K562 (cell line): ENCODE measurements around the gene PTPN18. TPM values are rescaled to one million over a fixed set of nuclear protein-coding genes. Genes with fewer than 3 reads are reported as not detected.

ENCODE experiments used
- CBX8 ChIP-seq: fragments of 200-600 bp; sonication (generic); IDR thresholded peaks from 2 replicates; pipeline ENCODE4 v1.6.1; 2012; ENCODE audit warnings: borderline replicate concordance, mixed run types, low read depth, mild to moderate bottlenecking, moderate library complexity, mixed read lengths, low read length, control low read depth, inconsistent platforms; ENCODE audit not compliant: poor library complexity, severe bottlenecking; ENCODE audit errors: extremely low read depth
- ETV1 ChIP-seq: fragments of 450-650 bp; conservative IDR thresholded peaks from 2 replicates; pipeline ENCODE4 v1.6.1; 2016; ENCODE audit warnings: missing genetic modification characterization, control low read depth, low read depth, missing compliant biosample characterization
- HNRNPLL ChIP-seq: fragments of 200-400 bp; formaldehyde crosslinking; IDR thresholded peaks from 2 replicates; pipeline ENCODE4 v1.6.1; 2017; ENCODE audit warnings: low read length, low read depth, mild to moderate bottlenecking; ENCODE audit not compliant: poor library complexity, severe bottlenecking
- ILF3 ChIP-seq: fragments of 450-650 bp; IDR thresholded peaks from 2 replicates; pipeline ENCODE4 v1.6.1; 2018; ENCODE audit warnings: antibody characterized with exemption, mild to moderate bottlenecking, moderate library complexity, borderline replicate concordance
- RAD51 ChIP-seq: fragments of 450-650 bp; IDR thresholded peaks from 2 replicates; pipeline ENCODE4 v1.7.1; 2016; ENCODE audit warnings: low read depth, mild to moderate bottlenecking, borderline replicate concordance
- RCOR1 ChIP-seq, 2 experiments: IDR thresholded peaks; 2 replicates each; pipeline ENCODE4 v1.6.1; 2012; ENCODE audit warnings: low read depth in 2 of 2, low read length in 2 of 2, borderline replicate concordance in 1 of 2, improper control_type of control experiment in 1 of 2
- SMARCC2 ChIP-seq: fragments of 450-650 bp; IDR thresholded peaks from 2 replicates; pipeline ENCODE4 v1.6.1; 2017; ENCODE audit warnings: antibody characterized with exemption, moderate library complexity, mild to moderate bottlenecking, low read depth
- SOX6 ChIP-seq: fragments of 450-650 bp; IDR thresholded peaks from 2 replicates; pipeline ENCODE4 v1.6.1; 2014; ENCODE audit warnings: mild to moderate bottlenecking
- SREBF1 ChIP-seq: fragments of 150-350 bp; IDR thresholded peaks from 2 replicates; pipeline ENCODE4 v1.6.1; 2014; ENCODE audit warnings: antibody characterized with exemption, low read depth, low read length, borderline replicate concordance
- TSC22D4 ChIP-seq: fragments of 450-650 bp; IDR thresholded peaks from 2 replicates; pipeline ENCODE4 v1.6.1; 2016; ENCODE audit warnings: missing genetic modification characterization, missing biosample characterization, control low read depth
- ZBTB8A ChIP-seq: fragments of 450-650 bp; IDR thresholded peaks from 2 replicates; pipeline ENCODE4 v1.6.1; 2018; ENCODE audit warnings: mild to moderate bottlenecking, moderate library complexity; ENCODE audit not compliant: partially characterized antibody
- ZNF354B ChIP-seq: fragments of 250-450 bp; sonication (Bioruptor Pico); IDR thresholded peaks from 2 replicates; pipeline ENCODE4 v1.4.0; 2020
- ZNF830 ChIP-seq: fragments of 250-450 bp; sonication (Bioruptor Pico); IDR thresholded peaks from 2 replicates; pipeline ENCODE4 v1.5.0; 2021; ENCODE audit warnings: mild to moderate bottlenecking
- polyA plus RNA-seq, 8 experiments: library from polyadenylated mRNA; depleted of rRNA in 4 of 8; stranded (reverse) in 5 of 8; unstranded in 3 of 8; fragments of >200 nt; fragmentation: Nextera tagmentation in 2 of 8; fragmentation: Illumina TruSeq in 1 of 8; extraction: Ambion mirVana in 2 of 8; extraction: Trizol in 1 of 8; gene quantifications; 2 replicates each; pipeline versions ENCODE4 v1.2.1 to v1.2.3, GENCODE V29; 2011 to 2014; ENCODE audit warnings: inconsistent platforms in 1 of 8, missing spikeins in 1 of 8
- total RNA-seq, 7 experiments: library from RNA; depleted of rRNA in 6 of 7; stranded (reverse); fragments of >200 nt in 6 of 7; fragmentation: Illumina TruSeq in 2 of 7; extraction: Trizol in 2 of 7; gene quantifications; 2 replicates each; pipeline versions ENCODE4 v1.2.1 to v1.2.3, GENCODE V29; 2011 to 2021; ENCODE audit warnings: low replicate concordance in 1 of 7
- TF ChIP-seq, protein P1 (sequence below): fragments of 450-650 bp; formaldehyde crosslinking; IDR thresholded peaks from 2 replicates; pipeline ENCODE4 v1.4.0; 2020; ENCODE audit warnings: mild to moderate bottlenecking, moderate library complexity
- TF ChIP-seq, protein P2 (sequence below), 2 experiments: IDR thresholded peaks; 2 replicates each; pipeline ENCODE4 v1.6.1; 2012; ENCODE audit warnings: improper control_type of control experiment in 2 of 2, low read depth in 2 of 2, low read length in 2 of 2, borderline replicate concordance in 1 of 2
- TF ChIP-seq, protein P3 (sequence below): sonication (generic); formaldehyde crosslinking; IDR thresholded peaks from 2 replicates; pipeline ENCODE4 v1.9.0; 2022; ENCODE audit warnings: mild to moderate bottlenecking, missing genetic modification reagents
- TF ChIP-seq, protein P4 (sequence below): fragments of 450-650 bp; formaldehyde crosslinking; IDR thresholded peaks from 2 replicates; pipeline ENCODE4 v1.4.0; 2020; ENCODE audit warnings: mild to moderate bottlenecking
- TF ChIP-seq, protein P5 (sequence below): sonication (generic); formaldehyde crosslinking; IDR thresholded peaks from 2 replicates; pipeline ENCODE4 v1.9.0; 2022; ENCODE audit warnings: mild to moderate bottlenecking, missing genetic modification reagents
- TF ChIP-seq, protein P6 (sequence below): fragments of 250-450 bp; sonication (Bioruptor Pico); IDR thresholded peaks from 2 replicates; pipeline ENCODE4 v1.4.0; 2020; ENCODE audit warnings: mild to moderate bottlenecking

The PTPN18 gene
- total and polyA plus RNA-seq, 9 of the 15 experiments (the other 6 are each of a cell fraction or from before 2014, with no cell fraction given) = 11.6 to 90.7 (median 49.6) TPM

DNA sequence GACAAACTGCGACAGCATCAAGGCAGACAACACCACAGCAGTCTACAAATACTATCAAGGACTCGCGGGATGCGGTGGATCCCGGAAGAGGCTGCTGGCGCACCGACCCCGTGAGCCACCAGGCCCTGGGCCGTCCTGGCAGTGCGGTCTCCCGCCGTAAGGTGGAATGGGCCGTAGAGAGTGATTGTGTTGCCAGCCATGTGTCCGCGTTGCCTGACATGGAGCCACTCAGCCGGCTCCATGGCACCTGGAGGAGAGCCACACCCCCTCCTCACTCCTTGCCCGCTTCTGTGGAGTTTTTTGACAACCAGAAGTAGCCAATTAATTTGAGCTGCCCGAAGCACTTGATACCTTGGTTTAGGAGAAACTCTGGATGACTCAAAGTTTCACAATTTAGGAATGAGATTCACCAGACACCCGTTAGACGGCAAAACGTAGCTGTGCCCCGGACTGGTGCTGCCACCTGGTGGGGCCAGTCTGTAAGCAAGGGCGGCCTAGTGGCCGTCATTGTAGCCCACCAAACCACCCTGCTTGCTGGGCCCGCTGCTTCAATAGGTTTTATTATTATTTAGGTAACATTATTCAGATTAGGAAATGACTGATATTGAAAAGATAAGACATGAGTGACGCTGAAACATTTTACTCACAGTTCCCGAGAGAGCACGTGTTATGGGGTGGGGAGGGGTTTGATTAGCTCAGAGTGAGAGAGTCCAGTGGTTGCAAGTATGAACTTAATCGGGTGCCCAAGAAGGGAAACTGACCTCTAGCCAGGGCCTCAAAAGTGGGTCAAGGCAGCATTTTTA lies 23.4 kb upstream of the PTPN18 start (continued):
- TF ChIP-seq, protein P1, sequence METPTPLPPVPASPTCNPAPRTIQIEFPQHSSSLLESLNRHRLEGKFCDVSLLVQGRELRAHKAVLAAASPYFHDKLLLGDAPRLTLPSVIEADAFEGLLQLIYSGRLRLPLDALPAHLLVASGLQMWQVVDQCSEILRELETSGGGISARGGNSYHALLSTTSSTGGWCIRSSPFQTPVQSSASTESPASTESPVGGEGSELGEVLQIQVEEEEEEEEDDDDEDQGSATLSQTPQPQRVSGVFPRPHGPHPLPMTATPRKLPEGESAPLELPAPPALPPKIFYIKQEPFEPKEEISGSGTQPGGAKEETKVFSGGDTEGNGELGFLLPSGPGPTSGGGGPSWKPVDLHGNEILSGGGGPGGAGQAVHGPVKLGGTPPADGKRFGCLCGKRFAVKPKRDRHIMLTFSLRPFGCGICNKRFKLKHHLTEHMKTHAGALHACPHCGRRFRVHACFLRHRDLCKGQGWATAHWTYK = no peak
- TF ChIP-seq ILF3 = no peak
- no peak for TF ChIP-seq SREBF1
- TF ChIP-seq, protein P2, sequence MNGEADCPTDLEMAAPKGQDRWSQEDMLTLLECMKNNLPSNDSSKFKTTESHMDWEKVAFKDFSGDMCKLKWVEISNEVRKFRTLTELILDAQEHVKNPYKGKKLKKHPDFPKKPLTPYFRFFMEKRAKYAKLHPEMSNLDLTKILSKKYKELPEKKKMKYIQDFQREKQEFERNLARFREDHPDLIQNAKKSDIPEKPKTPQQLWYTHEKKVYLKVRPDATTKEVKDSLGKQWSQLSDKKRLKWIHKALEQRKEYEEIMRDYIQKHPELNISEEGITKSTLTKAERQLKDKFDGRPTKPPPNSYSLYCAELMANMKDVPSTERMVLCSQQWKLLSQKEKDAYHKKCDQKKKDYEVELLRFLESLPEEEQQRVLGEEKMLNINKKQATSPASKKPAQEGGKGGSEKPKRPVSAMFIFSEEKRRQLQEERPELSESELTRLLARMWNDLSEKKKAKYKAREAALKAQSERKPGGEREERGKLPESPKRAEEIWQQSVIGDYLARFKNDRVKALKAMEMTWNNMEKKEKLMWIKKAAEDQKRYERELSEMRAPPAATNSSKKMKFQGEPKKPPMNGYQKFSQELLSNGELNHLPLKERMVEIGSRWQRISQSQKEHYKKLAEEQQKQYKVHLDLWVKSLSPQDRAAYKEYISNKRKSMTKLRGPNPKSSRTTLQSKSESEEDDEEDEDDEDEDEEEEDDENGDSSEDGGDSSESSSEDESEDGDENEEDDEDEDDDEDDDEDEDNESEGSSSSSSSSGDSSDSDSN (IDR thresholded peaks at IDR 0.05; ENCODE audit: borderline replicate concordance in 1 of 2, low read depth in 2 of 2, low read length in 2 of 2) = no peak
- TF ChIP-seq SOX6 = no peak
- TF ChIP-seq, protein P3, sequence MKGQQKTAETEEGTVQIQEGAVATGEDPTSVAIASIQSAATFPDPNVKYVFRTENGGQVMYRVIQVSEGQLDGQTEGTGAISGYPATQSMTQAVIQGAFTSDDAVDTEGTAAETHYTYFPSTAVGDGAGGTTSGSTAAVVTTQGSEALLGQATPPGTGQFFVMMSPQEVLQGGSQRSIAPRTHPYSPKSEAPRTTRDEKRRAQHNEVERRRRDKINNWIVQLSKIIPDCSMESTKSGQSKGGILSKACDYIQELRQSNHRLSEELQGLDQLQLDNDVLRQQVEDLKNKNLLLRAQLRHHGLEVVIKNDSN = no peak
- no peak for TF ChIP-seq HNRNPLL
- TF ChIP-seq RCOR1 (IDR thresholded peaks at IDR 0.05; ENCODE audit: borderline replicate concordance in 1 of 2, low read depth in 2 of 2, low read length in 2 of 2) = 0 out of 4 replicates have a peak, but pooled peaks of 1 of the 2 experiments have one; percentile 47
- TF ChIP-seq ZNF830 (CRISPR knock-in tag) = no peak
- no peak for TF ChIP-seq TSC22D4 (tag)
- TF ChIP-seq CBX8 = no peak
- TF ChIP-seq SMARCC2 = no peak
- TF ChIP-seq, protein P4, sequence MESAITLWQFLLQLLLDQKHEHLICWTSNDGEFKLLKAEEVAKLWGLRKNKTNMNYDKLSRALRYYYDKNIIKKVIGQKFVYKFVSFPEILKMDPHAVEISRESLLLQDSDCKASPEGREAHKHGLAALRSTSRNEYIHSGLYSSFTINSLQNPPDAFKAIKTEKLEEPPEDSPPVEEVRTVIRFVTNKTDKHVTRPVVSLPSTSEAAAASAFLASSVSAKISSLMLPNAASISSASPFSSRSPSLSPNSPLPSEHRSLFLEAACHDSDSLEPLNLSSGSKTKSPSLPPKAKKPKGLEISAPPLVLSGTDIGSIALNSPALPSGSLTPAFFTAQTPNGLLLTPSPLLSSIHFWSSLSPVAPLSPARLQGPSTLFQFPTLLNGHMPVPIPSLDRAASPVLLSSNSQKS (CRISPR knock-in tag) = no peak
- TF ChIP-seq, protein P5, sequence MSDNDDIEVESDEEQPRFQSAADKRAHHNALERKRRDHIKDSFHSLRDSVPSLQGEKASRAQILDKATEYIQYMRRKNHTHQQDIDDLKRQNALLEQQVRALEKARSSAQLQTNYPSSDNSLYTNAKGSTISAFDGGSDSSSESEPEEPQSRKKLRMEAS (CRISPR knock-in tag) = no peak; the same call in 1 of the 2 replicates
- TF ChIP-seq, protein P6, sequence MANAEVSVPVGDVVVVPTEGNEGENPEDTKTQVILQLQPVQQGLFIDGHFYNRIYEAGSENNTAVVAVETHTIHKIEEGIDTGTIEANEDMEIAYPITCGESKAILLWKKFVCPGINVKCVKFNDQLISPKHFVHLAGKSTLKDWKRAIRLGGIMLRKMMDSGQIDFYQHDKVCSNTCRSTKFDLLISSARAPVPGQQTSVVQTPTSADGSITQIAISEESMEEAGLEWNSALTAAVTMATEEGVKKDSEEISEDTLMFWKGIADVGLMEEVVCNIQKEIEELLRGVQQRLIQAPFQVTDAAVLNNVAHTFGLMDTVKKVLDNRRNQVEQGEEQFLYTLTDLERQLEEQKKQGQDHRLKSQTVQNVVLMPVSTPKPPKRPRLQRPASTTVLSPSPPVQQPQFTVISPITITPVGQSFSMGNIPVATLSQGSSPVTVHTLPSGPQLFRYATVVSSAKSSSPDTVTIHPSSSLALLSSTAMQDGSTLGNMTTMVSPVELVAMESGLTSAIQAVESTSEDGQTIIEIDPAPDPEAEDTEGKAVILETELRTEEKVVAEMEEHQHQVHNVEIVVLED (CRISPR knock-in tag) = no peak
- no peak for TF ChIP-seq RAD51
- no peak for TF ChIP-seq ZNF354B (CRISPR knock-in tag)
- no peak for TF ChIP-seq ZBTB8A
- TF ChIP-seq ETV1 (tag) = no peak
